Stomach (tissue), 9 donors: ENCODE measurements around the gene GPC6. TPM values are rescaled to one million over a fixed set of nuclear protein-coding genes. Genes with fewer than 3 reads are reported as not detected.

Experiments used
- DNase-seq, 2 donors: peaks; one replicate each; pipeline versions ENCODE4 v3.0.0 to v3.0.0-alpha.2; 2013 to 2019
- H3K27ac ChIP-seq, 5 donors: fragments of 200-600 bp in 4 of 5; sonication (generic) in 4 of 5; one replicate each; pipeline ENCODE4 v1.5.1; 2013 to 2019; ENCODE audit warnings: mild to moderate bottlenecking in 1 of 5, moderate library complexity in 1 of 5
- H3K27me3 ChIP-seq, 3 donors: fragments of 200-600 bp; sonication (generic); one replicate each; pipeline ENCODE4 v1.5.1; 2017 to 2019; ENCODE audit warnings: mixed run types in 1 of 3
- H3K36me3 ChIP-seq, 4 donors: fragments of 200-600 bp; sonication (generic); 1 replicate in 3 of 4; 2 replicates in 1 of 4; pipeline ENCODE4 v1.5.1; 2016 to 2019
- H3K4me1 ChIP-seq, 4 donors: fragments of 200-600 bp; sonication (generic); one replicate each; pipeline ENCODE4 v1.5.1; 2016 to 2019
- H3K4me3 ChIP-seq, 4 donors: fragments of 200-600 bp; sonication (generic) in 3 of 4; one replicate each; pipeline ENCODE4 v1.5.1; 2016 to 2019; ENCODE audit warnings: mild to moderate bottlenecking in 1 of 4
- H3K9me3 ChIP-seq, 4 donors: fragments of 200-600 bp; sonication (generic); one replicate each; pipeline ENCODE4 v1.5.1; 2016 to 2019
- CTCF ChIP-seq, 7 experiments: fragments of 450-650 bp in 4 of 7; fragments of 200-600 bp in 3 of 7; sonication (generic) in 3 of 7; IDR thresholded peaks; one replicate each; pipeline ENCODE4 v1.5.1; 2016 to 2019; ENCODE audit warnings: antibody characterized with exemption in 7 of 7, control low read depth in 2 of 7, mild to moderate bottlenecking in 1 of 7
- EP300 ChIP-seq: sonication (generic); formaldehyde crosslinking; IDR thresholded peaks from one replicate; pipeline ENCODE4 v1.6.1; 2017; ENCODE audit warnings: antibody characterized with exemption
- POLR2A ChIP-seq, 4 donors: fragments of 450-650 bp; IDR thresholded peaks; one replicate each; pipeline ENCODE4 v1.6.1; 2016; ENCODE audit warnings: antibody characterized with exemption in 4 of 4, control low read depth in 2 of 4, mild to moderate bottlenecking in 1 of 4, moderate library complexity in 1 of 4
- POLR2AphosphoS5 ChIP-seq, 3 donors: sonication (generic); formaldehyde crosslinking; IDR thresholded peaks; one replicate each; pipeline ENCODE4 v1.6.1; 2016; ENCODE audit warnings: antibody characterized with exemption in 3 of 3
- WGBS, 5 donors: extraction: QIAGEN DNeasy Blood & Tissue Kit in 3 of 5; methylation state at CpG; one replicate each; pipeline versions ENCODE4 v1.1.5 to v1.1.7; 2013 to 2018; 5-methylcytosine and 5-hydroxymethylcytosine counted together
- intact Hi-C: fragments of 100-400 bp; cut with DNase I; formaldehyde crosslinking; loops from one replicate; pipeline ENCODE4 v1.15.1; 2023; ENCODE audit warnings: low total_unique reads
- polyA plus RNA-seq, 3 donors: library from polyadenylated mRNA; stranded (reverse); fragments of 200-250 nt; gene quantifications; one replicate each; pipeline ENCODE4 v1.2.3, GENCODE V29; 2013
- total RNA-seq, 5 donors: library from RNA; depleted of rRNA; stranded (reverse); fragments of >200 nt; gene quantifications; one replicate each; pipeline versions ENCODE4 v1.1.0 to v1.2.3, GENCODE V29; 2014 to 2016
- donor health status: healthy with polysubstance abuse.
- donor health status: Bipolar disorder and iron deficiency.
- donor health status: healthy.

The GPC6 gene
- total and polyA plus RNA-seq, 8 donors = 0.70 to 52.7 (median 5.6) TPM

GRCh38 chr13:94199135-94199534, 972.5 kb downstream of the GPC6 start:
- no peak for DNase-seq
- 72 to 80% (median 76%) methylated on average over 3 of the region's 3 CpGs for WGBS, 5 donors
- Histone ChIP-seq H3K27me3 (no peaks in the 10 kb centered on the region), H3K27ac (no peak overlapping the region), H3K4me1 (no peaks in the 10 kb centered on the region), H3K4me3 (no peak overlapping the region), H3K9me3 (no peaks in the 10 kb centered on the region), H3K36me3 (no peaks in the 10 kb centered on the region)
- no peak for TF ChIP-seq EP300
- TF ChIP-seq POLR2AphosphoS5 (IDR thresholded peaks at IDR 0.05) = no peak
- no peak for TF ChIP-seq CTCF (IDR thresholded peaks at IDR 0.05)
- no peak for TF ChIP-seq POLR2A (IDR thresholded peaks at IDR 0.05)
- intact Hi-C loops = no loop called here

GRCh38 chr13:94201022-94201421, 974.4 kb downstream of the GPC6 start:
- no peaks in the 10 kb centered on the region for H3K4me1 ChIP-seq
- intact Hi-C loops = no loop called here
- TF ChIP-seq POLR2AphosphoS5 (IDR thresholded peaks at IDR 0.05) = no peak
- TF ChIP-seq EP300 = no peak
- no peak for TF ChIP-seq CTCF (IDR thresholded peaks at IDR 0.05)
- no peak for DNase-seq
- no peaks in the 10 kb centered on the region for H3K36me3 ChIP-seq
- WGBS, 5 donors = 81 to 90% (median 85%) methylated on average over 6 of the region's 6 CpGs
- no peaks in the 10 kb centered on the region for H3K27me3 ChIP-seq
- H3K27ac ChIP-seq = no peak overlapping the region
- no peaks in the 10 kb centered on the region for H3K9me3 ChIP-seq
- no peak overlapping the region for H3K4me3 ChIP-seq

DNA sequence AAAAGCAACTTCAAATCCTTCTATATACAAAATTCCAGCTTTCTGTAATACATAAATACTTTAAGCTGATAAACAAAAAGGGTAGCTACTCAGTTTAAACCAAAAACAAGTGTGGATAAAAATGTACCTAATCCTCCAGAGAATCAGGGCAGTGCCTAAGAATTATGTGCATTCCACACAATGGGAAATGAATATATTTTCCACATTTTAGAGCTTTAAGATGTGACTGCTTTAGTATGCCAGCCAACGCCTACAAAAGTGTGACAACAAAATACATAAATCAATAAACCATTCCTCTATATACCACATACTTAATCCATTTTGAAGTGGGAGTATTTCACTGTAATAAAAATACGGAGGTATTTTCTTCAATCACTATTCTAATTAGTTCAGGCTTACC, 977.6 kb downstream of the GPC6 start:
- Histone ChIP-seq H3K4me3 (no peak overlapping the region), H3K27me3 (no peaks in the 10 kb centered on the region), H3K4me1 (no peaks in the 10 kb centered on the region), H3K36me3 (no peaks in the 10 kb centered on the region), H3K9me3 (no peaks in the 10 kb centered on the region), H3K27ac (no peak overlapping the region)
- no peak for DNase-seq
- TF ChIP-seq CTCF (IDR thresholded peaks at IDR 0.05) = no peak
- no peak for TF ChIP-seq EP300
- TF ChIP-seq POLR2AphosphoS5 (IDR thresholded peaks at IDR 0.05) = no peak
- no peak for TF ChIP-seq POLR2A (IDR thresholded peaks at IDR 0.05)
- intact Hi-C loops = no loop called here
- 65 to 82% (median 72%) methylated on average over 2 of the region's 2 CpGs for WGBS, 5 donors

- intact Hi-C loops = no loop called here
- Histone ChIP-seq H3K27me3 (no peaks in the 10 kb centered on the region), H3K9me3 (no peaks in the 10 kb centered on the region), H3K4me3 (no peak overlapping the region), H3K36me3 (no peaks in the 10 kb centered on the region), H3K27ac (no peak overlapping the region), H3K4me1 (no peaks in the 10 kb centered on the region)
- TF ChIP-seq POLR2AphosphoS5 (IDR thresholded peaks at IDR 0.05) (no peak), POLR2A (IDR thresholded peaks at IDR 0.05) (no peak), CTCF (IDR thresholded peaks at IDR 0.05) (no peak), EP300 (no peak)
- 40 to 59% (median 46%) methylated on average over 2 of the region's 2 CpGs for WGBS, 5 donors
- DNase-seq = no peak
Measured at GRCh38 chr13:94204946-94205345, 978.3 kb downstream of the GPC6 start.
